GM19239 (cell line): ENCODE measurements around the gene ADGRB3.
"Not testable (repeated sequence)": the region's sequence is repeated elsewhere in the genome, so short reads cannot be mapped to it uniquely, and the experiment has no call there.

ENCODE experiments used
- DNase-seq: peaks from one replicate; pipeline ENCODE4 v3.0.0; 2011; ENCODE audit warnings: low spot score; ENCODE audit not compliant: insufficient read length
- FAIRE-seq: peaks from 2 replicates; lab custom pipeline; 2011; peaks lifted over from hg19 to GRCh38; lab: Jason Lieb, UNC

Gene ADGRB3

DNA sequence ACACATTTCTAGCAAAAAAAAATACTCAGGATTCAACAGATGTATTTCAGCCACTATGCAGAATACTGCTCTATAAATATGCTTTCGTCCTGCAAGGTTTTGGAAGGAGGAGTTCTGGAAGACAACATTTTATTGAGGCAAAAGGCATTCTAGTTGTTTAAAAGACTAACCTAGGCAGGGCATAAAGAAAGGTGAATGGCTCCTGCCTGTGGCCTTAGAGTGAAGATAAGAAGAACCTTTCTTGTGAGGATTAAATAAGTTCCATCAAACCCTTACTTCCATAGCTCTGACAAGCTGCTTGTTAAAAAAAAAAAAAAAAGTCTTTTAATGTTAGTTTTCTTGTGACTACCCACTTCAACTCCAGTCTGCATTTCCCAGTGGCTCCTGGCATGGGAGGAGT is 139.8 kb downstream of the ADGRB3 start:
- FAIRE-seq (no peak), DNase-seq (no peak)

DNA sequence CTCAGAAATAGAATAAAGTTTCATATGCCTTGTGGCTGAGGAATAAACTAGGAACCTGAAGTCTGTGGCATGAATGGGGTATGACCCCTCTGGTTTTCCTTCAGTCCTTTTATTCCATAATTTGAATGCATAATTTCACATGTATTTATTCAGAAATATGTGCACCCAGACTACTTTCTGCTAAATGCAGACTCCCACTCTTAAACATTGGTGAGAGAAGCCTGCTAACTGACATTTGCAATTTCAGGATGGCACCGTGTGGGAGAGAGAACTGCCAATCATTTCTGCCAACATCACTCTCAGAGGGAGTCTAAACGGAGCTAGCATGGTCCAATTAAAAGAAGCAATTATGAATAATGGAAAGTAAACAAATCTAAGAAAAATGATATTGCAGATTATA is 141.3 kb downstream of the ADGRB3 start:
- DNase-seq, result no peak
- no peak for FAIRE-seq

DNA sequence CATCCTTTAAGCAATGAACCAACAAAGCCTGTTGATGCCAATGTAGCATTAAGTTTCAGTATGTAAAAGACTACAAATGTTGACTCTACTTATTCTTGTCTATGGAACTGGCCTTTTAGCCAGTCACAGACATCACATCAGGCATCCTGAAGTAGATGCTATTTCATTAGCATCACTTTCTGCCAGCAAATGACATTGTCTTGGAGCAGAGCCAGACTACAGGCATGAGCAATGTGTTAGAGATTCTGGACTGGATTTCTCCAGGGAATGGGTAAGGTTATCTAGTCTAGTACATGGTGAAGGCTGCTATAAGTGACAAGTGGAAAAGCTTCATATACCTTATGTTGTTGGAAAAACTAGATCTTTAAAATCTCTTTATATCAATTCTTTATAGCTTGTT is 142.9 kb downstream of the ADGRB3 start:
- FAIRE-seq (no peak), DNase-seq (no peak)

DNA sequence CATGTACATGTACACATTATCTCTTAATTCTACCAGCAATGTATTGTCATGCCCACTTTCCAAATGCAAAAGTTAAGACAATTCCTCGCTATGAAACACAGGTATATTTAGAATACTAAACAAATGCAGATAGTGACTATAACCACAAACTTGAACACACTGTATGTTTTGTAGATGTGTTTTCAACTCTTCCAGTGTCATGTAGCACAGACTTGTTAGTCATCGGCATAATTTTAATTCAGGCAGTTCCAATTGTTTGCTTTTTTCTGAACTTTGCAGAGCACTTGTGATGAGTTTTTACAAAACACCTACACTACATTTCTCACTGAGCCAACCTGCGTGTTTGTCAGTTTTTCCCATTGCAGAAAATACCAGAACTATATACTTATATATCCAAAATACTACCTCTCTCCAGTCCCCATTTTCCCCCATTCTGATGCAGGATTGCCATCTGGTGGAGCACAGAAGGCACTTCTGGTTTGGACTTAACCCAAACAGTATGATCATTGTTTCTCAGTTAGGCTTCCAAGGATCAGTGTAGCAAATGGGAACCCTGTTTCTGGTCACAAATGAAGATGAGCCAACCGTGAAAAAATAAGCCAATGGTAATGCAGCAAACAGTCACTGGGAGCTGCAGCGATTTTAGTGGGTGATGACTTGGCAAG is 143.4 kb downstream of the ADGRB3 start:
- no peak for FAIRE-seq
- no peak for DNase-seq

DNA sequence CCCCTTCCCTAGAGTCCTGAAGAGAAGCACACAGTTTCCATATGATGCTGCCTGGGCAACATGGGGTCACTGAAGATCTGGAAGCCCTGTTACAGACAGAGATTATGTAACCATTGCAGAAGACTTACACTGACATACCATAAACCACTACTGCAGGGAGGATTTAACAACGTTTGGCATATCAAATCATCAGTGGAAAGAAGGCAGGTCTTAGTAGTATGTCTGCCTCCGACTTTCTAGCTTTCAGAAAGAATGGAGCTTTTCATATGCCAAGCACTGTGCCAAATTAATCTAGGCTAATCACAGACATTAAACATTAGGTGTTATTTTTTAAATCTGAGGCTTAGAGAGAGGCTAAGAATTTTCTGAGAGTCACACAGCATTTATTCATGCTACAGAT is 144.3 kb downstream of the ADGRB3 start:
- DNase-seq (no peak), FAIRE-seq (no peak)

DNA sequence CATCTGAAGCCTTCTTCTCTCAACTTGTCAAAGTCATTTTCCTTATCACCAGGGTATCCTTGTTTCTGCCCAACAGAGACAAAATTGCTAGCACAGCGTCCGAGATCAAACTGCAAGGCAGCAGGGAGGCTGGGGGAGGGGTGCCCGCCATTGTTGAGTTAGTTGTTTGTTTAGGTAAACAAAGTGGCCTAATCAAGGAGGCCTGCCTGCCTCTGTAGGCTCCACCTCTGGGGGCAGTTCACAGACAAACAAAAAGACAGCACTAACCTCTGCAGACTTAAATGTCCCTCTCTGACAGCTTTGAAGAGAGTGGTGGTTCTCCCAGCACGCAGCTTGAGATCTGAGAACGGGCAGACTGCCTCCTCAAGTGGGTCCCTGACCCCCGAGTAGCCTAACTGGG is 155.0 kb downstream of the ADGRB3 start:
- FAIRE-seq, DNase-seq: not testable (repeated sequence)

DNA sequence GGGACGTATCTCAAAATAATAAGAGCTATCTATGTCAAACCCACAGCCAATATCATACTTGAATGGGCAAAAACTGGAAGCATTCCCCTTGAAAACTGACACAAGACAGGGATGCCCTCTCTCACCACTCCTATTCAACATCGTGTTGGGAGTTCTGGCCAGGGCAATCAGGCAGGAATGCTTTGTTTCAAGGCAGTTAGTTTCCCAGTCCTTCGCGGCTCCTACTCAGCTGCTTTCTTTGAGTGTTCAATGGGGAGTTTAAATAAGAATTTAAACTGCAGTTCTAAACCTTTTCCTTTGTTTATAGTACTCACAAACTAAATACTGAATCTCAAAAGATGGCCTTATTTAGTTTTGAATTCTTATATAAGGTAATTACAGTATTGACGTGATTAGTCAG is 179.9 kb downstream of the ADGRB3 start:
- FAIRE-seq, DNase-seq: not testable (repeated sequence)

DNA sequence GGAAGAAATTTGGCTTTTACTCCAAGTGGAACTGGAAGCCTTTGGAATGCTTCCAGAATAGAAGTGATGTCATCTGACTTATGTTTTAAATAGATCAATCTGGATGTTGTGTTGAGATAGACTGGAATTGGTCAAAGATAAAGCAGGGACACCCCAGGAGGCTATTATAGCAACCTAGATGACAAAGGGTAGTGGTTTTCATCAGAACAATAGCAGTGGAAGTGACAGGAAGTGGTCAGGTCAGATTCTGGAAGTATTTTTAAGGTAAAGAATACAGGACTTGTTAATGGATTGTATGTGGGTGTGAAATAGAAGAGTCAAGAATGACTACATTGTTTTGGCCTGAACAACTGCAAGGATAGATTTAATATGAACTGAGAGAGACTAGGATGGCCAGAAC is 191.4 kb downstream of the ADGRB3 start:
- DNase-seq (no peak), FAIRE-seq (no peak)

DNA sequence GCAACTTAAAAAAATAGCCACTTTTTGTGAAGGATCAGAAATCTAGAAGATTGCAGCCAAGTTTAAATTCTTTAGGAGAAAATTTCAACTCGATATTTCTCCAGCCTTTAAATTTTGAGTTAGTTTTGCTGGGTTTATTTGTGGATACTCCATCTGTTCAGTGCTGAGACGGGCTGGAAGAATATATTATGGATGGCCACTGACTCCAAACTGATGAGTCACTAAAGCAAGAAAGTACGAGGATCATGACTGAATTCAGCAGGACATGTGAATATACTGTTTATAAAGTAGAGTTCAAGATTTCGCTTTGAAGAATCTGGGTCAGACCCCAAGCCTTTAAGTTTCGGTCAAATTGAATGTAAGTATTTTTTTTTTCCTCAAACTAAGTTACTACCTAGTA is 199.5 kb downstream of the ADGRB3 start:
- DNase-seq, result no peak
- FAIRE-seq, result no peak

DNA sequence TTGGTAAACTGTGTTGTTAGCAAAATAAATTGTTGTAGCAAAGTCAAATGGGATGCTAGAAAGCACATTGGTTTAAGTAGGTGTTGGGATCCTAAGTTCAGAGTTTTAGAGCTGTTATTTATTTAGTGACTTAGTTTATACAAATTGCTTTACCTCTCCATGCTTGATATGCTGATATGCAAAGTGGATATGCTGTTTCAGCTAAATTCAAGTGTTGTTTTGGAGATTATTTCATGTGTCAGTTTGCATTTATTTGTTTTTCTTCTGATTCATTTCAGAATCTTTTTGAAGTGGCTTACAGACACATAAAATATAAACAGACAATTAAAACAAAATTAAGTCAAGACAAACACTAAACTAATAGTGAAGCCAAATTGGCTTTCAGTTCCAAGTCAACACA is 203.5 kb downstream of the ADGRB3 start:
- FAIRE-seq, result no peak

DNA sequence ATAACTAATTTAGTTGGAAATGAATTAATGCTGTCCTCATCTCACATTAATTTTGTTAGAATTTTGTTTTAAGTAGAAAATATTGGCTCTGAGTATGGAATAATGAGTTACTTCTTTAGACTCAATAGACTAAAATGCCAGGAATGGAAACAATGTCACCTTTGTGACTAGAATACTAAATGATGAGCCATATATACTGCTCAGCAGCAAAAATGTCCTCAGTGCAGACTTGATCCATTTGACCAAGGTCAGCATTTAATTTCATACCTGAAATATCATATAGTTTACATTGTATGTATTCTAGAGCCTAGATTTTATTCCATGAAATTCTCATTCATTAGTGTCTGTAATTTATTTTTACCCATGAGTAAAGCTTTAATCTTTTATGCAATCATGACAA is 217.7 kb downstream of the ADGRB3 start:
- FAIRE-seq (no peak), DNase-seq (no peak)

More for the DNA sequence above, 203.5 kb downstream of the ADGRB3 start:
- DNase-seq, result no peak

DNA sequence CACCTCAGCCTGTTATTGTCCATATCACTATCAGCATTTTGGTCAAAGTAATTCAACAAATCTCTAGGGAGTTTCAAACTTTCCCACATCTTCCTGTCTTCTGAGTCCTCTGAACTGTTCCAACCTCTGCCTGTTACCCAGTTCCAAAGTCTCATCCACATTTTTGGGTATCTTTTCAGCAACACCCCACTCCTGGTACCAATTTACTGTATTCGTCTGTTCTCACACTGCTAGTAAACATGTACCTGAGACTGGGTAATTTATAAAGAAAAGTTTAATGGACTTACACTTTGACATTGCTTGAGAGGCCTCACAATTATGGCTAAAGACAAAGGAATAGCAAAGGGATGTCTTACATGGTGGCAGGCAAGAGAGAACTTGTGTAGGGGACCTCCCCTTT is 224.2 kb downstream of the ADGRB3 start:
- no peak for DNase-seq
- FAIRE-seq, result no peak

DNA sequence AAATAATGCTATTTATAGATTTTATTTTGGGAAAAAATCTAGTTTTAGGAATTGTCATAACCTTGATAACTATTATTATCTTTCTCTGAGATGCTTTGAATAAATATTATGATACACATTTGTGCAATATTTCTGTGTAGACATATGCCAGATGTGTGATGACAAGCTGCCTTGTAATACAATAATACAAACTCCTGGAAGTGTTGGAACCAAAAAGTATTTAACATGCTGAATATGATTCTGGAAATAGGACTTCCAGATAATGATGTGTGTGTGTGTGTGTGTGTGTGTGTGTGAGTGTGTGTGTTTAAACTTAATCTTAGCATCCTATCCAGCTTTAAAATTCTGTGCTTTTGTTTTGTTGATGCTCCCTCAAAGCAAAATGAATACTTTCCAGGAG is 233.6 kb downstream of the ADGRB3 start:
- no peak for DNase-seq
- no peak for FAIRE-seq

DNA sequence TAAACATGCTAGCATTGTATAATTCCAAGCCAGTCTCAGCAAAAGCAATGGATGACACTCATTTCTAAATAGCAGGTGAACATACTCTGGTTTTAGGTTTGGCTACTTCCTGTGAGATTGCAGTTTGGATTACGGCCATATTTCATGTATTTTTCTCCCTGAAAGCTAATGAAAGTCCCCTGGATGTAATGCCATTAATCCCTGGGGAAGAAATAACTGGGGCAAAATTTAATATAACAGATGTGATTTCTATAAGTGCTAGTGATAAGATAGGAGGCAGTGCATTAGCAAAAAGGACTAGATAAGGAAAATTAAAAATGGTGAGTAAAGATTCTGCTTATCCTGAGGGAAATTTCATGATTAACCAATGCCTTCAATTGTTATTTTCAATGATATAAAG is 238.2 kb downstream of the ADGRB3 start:
- FAIRE-seq (no peak), DNase-seq (no peak)

DNA sequence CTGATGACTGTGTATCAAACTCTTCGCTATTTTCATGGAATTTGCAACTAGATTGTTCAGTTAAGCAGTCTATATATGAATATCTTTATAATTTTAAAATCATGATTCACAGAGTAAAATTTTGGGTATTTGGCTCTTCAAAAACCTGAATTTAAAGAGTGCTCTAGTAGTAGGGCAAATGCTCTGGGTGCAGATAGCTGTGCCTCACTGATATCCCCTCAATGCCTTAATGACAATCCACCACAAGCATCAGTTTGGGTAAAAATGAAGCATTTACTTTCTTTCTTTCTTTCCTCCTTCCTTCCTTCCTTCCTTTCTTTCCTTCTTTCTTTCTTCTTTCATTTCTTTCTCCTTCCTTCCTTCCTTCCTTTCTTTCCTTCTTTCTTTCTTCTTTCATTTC is 239.7 kb downstream of the ADGRB3 start:
- DNase-seq, result no peak
- no peak for FAIRE-seq

DNA sequence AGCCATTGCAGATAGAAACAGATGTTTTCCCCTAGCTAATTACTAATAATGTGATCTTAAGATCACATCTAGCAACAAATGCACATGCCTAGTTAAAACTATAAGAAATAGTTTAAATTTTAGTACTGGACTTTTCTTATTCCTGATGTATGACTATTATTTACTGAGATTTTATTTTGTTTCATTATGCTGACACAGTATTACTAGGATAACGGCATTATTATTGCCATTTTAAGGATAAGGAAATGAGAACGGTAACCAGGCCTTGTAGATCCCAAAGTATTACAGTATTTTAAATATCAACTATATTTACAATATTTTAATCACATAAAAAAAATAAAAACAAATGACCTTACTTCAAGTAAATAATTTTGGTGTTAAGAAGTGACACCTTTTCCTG is 240.3 kb downstream of the ADGRB3 start:
- no peak for FAIRE-seq
- DNase-seq, result no peak

DNA sequence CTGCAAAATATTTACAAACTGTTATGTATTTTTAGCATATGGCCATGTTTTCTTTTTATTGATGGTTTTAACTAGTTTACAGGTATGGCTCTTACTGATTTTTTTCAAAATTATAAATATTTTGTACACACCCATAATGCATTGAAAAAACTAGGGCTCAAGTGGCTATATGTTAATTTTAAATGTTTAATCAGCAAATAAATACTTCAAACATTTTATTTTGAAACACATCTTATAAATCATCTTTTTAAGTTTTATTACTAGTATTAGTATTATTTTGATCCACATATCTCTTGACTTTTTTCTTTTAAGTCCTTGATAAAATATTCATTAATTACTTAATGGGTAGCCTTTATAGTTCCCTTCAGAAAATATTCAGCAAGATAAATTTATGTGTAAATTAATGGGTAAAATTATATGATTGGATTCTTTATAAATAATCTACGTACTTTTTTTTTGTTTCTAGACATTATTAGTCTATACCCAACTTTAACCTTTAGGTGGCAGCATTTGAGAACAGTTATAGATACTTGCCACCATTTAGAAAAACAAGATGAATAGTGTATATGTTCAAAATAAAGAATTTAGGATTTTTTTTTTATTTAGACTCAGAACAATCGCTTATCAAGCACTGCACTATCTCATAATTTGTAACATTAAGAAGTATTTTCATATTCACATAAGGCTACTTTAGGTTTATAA is 241.9 kb downstream of the ADGRB3 start:
- DNase-seq (no peak), FAIRE-seq (no peak)

DNA sequence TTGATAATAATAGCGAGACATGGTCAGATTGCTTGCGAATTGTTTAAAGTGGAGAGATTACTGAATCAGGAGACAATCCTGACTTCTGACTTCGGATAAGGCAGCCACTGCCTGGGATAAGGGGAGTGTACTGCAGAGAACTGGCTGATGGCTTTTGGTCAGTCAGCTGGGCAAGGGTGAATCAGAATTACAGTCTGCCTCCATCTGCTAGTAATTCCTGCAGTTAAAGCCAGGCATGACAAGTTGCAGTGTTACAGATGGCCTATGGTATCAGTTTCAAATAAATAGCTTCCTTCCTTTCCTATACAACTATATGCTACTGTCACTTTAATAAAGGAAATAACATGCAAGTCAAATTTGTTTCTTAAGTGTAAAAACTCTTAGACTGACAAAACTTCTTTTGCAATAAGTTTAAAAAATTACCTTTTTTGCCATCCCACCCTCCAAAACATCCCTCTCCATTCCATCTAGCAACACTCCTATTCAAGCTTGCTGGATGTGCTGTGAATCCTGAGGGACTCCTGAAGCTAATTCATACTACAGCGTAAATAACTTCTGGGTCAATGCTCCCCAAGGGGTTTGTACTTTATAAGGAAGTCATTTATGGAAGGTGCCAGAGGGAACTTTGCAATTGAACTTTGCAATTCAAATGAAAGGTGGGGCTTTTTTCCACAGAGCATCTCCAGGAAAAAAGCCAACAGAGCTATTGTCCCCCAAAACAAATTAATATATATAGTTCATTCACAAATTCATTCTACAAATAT is 245.2 kb downstream of the ADGRB3 start:
- no peak for FAIRE-seq
- no peak for DNase-seq

DNA sequence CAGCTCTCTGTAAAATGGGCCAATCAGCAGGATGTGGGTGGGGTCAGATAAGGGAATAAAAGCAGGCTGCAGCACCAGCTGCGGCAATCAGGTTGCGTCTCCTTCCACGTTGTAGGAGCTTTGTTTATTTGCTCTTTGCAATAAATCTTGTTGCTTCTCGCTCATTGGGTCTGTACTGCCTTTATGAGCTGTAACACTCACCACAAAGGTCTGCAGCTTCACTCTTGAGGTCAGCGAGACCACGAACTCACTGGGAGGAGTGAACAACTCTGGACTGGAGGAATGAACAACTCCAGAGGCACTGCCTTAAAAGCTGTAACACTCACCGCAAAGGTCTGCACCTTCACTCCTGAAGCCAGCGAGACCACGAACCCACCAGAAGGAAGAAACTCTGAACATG is 248.2 kb downstream of the ADGRB3 start:
- not testable (repeated sequence) for DNase-seq, FAIRE-seq

DNA sequence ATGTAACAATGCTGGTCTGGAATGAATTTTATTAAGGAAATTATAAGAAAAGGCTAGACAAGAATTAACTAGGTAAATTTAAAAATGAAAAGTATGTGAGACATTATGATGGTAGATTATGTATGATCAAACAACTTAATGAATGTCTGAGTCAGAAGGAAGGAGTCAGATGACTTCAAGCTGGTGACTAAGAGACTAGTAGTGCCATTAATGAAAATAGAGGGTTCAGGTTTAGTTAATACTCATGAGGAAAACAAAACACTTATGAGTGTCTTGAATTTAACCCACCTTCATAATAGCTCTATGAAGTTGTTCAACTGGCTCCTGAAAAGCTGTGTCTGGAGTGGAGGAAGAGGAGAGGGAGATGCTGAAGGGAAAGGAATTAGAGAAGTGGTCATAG is 256.3 kb downstream of the ADGRB3 start:
- FAIRE-seq, result no peak
- no peak for DNase-seq

DNA sequence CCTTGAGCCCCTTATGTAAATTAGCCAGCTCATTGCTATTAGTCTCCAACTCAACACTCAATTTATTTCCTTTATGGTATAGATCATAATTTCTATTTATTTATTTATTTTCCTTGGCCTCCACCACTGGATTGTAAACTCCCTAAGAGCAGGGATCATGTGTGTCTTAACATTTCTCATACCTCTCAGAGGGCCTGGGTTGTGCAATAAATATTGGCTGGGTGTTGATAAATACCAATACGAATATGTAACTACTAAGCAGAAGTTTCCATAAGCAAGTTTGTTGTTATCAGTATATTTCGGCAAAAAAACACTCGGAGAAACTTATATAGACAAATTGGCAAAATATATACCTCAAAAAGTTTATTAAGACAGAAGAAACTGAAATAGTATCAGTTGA is 257.4 kb downstream of the ADGRB3 start:
- no peak for FAIRE-seq

More for the DNA sequence above, 257.4 kb downstream of the ADGRB3 start:
- DNase-seq, result no peak
